ENCODE results near the gene PPID. TPM values are rescaled to one million over a fixed set of nuclear protein-coding genes. Genes with fewer than 3 reads are reported as not detected.

PPID gene
- total and polyA plus RNA-seq, 2 of the 13 experiments (the other 11 are each of a cell fraction or from before 2014, with no cell fraction given), result 15.4 to 63.4 TPM

DNA sequence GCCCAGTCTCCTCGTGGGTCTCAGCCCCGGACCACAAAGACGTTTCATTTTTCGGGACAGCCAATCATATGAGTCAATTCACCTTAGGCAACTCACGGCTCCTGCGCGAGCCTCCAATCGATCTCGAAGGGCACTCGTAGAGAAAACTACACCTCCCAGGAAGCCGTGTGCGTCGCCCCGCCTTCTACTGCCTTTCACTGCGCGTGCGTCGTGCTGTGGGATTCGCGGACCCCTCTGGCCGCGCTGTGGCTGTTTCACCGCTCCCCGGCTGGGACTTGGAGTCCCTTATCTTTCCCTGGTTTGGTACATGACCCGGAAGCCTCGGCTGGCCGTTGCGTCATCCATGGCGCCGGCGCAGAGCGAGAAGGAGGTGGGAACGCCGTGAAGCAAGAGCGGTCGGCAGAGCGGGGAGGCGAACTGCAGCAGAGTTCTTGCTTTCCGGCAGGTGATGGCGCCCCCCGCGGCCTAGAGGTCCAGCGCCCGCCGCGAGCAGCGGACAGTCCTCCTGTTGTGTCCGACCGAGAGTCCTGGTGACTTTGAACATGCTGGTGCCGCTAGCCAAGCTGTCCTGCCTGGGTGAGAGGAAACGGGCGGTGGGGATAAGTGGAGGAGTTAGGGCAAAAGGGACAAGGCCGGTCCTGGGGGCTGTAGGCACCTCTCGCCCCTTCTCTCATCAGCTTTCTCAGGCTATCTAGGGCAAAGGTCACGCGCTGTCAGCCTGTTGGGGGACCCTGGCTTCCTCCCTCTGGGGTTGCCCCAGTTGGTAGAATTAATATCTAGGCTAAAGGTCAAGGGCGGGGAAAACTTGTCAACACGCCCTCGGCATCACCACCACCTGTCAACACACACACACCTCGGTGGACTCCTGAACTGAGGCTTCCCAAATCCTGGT lies 51.0 kb downstream of the PPID start, which contains the start of gene ETFDH (continued):
- TF ChIP-seq, protein P1, sequence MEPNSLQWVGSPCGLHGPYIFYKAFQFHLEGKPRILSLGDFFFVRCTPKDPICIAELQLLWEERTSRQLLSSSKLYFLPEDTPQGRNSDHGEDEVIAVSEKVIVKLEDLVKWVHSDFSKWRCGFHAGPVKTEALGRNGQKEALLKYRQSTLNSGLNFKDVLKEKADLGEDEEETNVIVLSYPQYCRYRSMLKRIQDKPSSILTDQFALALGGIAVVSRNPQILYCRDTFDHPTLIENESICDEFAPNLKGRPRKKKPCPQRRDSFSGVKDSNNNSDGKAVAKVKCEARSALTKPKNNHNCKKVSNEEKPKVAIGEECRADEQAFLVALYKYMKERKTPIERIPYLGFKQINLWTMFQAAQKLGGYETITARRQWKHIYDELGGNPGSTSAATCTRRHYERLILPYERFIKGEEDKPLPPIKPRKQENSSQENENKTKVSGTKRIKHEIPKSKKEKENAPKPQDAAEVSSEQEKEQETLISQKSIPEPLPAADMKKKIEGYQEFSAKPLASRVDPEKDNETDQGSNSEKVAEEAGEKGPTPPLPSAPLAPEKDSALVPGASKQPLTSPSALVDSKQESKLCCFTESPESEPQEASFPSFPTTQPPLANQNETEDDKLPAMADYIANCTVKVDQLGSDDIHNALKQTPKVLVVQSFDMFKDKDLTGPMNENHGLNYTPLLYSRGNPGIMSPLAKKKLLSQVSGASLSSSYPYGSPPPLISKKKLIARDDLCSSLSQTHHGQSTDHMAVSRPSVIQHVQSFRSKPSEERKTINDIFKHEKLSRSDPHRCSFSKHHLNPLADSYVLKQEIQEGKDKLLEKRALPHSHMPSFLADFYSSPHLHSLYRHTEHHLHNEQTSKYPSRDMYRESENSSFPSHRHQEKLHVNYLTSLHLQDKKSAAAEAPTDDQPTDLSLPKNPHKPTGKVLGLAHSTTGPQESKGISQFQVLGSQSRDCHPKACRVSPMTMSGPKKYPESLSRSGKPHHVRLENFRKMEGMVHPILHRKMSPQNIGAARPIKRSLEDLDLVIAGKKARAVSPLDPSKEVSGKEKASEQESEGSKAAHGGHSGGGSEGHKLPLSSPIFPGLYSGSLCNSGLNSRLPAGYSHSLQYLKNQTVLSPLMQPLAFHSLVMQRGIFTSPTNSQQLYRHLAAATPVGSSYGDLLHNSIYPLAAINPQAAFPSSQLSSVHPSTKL (CRISPR knock-in tag; IDR thresholded peaks at IDR 0.05), result peak; percentile 77
- TF ChIP-seq GABPB1 (CRISPR knock-in tag; IDR thresholded peaks at IDR 0.05), result peak; percentile 96
- peak; percentile 81 for TF ChIP-seq ZFX (CRISPR knock-in tag; IDR thresholded peaks at IDR 0.05; ENCODE audit: low read depth)
- TF ChIP-seq, protein P2, sequence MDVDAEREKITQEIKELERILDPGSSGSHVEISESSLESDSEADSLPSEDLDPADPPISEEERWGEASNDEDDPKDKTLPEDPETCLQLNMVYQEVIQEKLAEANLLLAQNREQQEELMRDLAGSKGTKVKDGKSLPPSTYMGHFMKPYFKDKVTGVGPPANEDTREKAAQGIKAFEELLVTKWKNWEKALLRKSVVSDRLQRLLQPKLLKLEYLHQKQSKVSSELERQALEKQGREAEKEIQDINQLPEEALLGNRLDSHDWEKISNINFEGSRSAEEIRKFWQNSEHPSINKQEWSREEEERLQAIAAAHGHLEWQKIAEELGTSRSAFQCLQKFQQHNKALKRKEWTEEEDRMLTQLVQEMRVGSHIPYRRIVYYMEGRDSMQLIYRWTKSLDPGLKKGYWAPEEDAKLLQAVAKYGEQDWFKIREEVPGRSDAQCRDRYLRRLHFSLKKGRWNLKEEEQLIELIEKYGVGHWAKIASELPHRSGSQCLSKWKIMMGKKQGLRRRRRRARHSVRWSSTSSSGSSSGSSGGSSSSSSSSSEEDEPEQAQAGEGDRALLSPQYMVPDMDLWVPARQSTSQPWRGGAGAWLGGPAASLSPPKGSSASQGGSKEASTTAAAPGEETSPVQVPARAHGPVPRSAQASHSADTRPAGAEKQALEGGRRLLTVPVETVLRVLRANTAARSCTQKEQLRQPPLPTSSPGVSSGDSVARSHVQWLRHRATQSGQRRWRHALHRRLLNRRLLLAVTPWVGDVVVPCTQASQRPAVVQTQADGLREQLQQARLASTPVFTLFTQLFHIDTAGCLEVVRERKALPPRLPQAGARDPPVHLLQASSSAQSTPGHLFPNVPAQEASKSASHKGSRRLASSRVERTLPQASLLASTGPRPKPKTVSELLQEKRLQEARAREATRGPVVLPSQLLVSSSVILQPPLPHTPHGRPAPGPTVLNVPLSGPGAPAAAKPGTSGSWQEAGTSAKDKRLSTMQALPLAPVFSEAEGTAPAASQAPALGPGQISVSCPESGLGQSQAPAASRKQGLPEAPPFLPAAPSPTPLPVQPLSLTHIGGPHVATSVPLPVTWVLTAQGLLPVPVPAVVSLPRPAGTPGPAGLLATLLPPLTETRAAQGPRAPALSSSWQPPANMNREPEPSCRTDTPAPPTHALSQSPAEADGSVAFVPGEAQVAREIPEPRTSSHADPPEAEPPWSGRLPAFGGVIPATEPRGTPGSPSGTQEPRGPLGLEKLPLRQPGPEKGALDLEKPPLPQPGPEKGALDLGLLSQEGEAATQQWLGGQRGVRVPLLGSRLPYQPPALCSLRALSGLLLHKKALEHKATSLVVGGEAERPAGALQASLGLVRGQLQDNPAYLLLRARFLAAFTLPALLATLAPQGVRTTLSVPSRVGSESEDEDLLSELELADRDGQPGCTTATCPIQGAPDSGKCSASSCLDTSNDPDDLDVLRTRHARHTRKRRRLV (CRISPR knock-in tag; IDR thresholded peaks at IDR 0.05), result 0 out of 2 replicates have a peak, but pooled peaks have one; percentile 74
- no peak for TF ChIP-seq KDM1A (CRISPR knock-in tag; IDR thresholded peaks at IDR 0.05)
- no peak; the same call in 1 of the 2 replicates for TF ChIP-seq ZNF33B (CRISPR knock-in tag; IDR thresholded peaks at IDR 0.05)
- TF ChIP-seq ZNF101 (CRISPR knock-in tag; IDR thresholded peaks at IDR 0.05; ENCODE audit: borderline replicate concordance, low read depth), result no peak
- no peak for TF ChIP-seq HNRNPH1 (optimal IDR thresholded peaks at IDR 0.05; ENCODE audit: low read depth, low read length)
- TF ChIP-seq MAFG (CRISPR knock-in tag; IDR thresholded peaks at IDR 0.05), result no peak
- peak; percentile 73 for TF ChIP-seq FOXO1 (CRISPR knock-in tag; IDR thresholded peaks at IDR 0.05)
- TF ChIP-seq, protein P3, sequence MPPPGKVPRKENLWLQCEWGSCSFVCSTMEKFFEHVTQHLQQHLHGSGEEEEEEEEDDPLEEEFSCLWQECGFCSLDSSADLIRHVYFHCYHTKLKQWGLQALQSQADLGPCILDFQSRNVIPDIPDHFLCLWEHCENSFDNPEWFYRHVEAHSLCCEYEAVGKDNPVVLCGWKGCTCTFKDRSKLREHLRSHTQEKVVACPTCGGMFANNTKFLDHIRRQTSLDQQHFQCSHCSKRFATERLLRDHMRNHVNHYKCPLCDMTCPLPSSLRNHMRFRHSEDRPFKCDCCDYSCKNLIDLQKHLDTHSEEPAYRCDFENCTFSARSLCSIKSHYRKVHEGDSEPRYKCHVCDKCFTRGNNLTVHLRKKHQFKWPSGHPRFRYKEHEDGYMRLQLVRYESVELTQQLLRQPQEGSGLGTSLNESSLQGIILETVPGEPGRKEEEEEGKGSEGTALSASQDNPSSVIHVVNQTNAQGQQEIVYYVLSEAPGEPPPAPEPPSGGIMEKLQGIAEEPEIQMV (CRISPR knock-in tag; IDR thresholded peaks at IDR 0.05; ENCODE audit: low read depth), result peak; percentile 87

Measured in HepG2 (cell line).